OCI-LY7 (cell line): ENCODE measurements around the gene SPCS2. TPM values are rescaled to one million over a fixed set of nuclear protein-coding genes. Genes with fewer than 3 reads are reported as not detected.

ENCODE experiments used
- BruUV-seq: library from RNA; stranded (reverse); fragments of 400-500 nt; replicated peaks from 2 replicates; lab custom pipeline; 2021; lab: Mats Ljungman, UMichigan
- CTCF ChIA-PET: fragments of 300-600 bp; sonication (Branson Sonifier 250); formaldehyde crosslinking; loops from one replicate; lab custom pipeline; 2022; ENCODE audit warnings: antibody characterized with exemption; ENCODE audit not compliant: unreplicated experiment; lab: Charles Lee
- POLR2A ChIA-PET: fragments of 300-600 bp; sonication (Branson Sonifier 250); formaldehyde crosslinking; loops from one replicate; lab custom pipeline; 2022; ENCODE audit warnings: antibody characterized with exemption; lab: Charles Lee
- DNase-seq: peaks from one replicate; pipeline ENCODE4 v3.0.0-alpha.2; 2015; ENCODE audit warnings: low spot score
- H2AFZ ChIP-seq: fragments of 200-600 bp; sonication (generic), shearing (Covaris generic); 2 replicates; pipeline ENCODE4 v1.6.1; 2014; ENCODE audit warnings: mild to moderate bottlenecking, antibody characterized with exemption, low read length, moderate library complexity
- H3K27ac ChIP-seq: fragments of 200-600 bp; sonication (generic); 2 replicates; pipeline ENCODE4 v1.5.1; 2014; ENCODE audit warnings: mixed run types, low read depth, mild to moderate bottlenecking, moderate library complexity, low read length, inconsistent platforms; ENCODE audit not compliant: poor library complexity, severe bottlenecking
- H3K36me3 ChIP-seq: fragments of 200-600 bp; sonication (generic); 2 replicates; pipeline ENCODE4 v1.6.1; 2014; ENCODE audit warnings: mild to moderate bottlenecking, antibody characterized with exemption, low read length, moderate library complexity, mixed read lengths; ENCODE audit not compliant: insufficient read depth
- H3K4me1 ChIP-seq: fragments of 200-600 bp; sonication (generic); 2 replicates; pipeline ENCODE4 v1.5.1; 2014; ENCODE audit warnings: mild to moderate bottlenecking, low read length; ENCODE audit not compliant: insufficient read depth, poor library complexity, severe bottlenecking
- H3K4me2 ChIP-seq: fragments of 200-600 bp; sonication (generic); 2 replicates; pipeline ENCODE4 v1.6.1; 2014; ENCODE audit warnings: mild to moderate bottlenecking, low read length
- H3K4me3 ChIP-seq: fragments of 200-600 bp; sonication (generic); 2 replicates; pipeline ENCODE4 v1.5.1; 2014; ENCODE audit warnings: mild to moderate bottlenecking, low read depth, low read length; ENCODE audit not compliant: poor library complexity, severe bottlenecking
- H3K79me2 ChIP-seq: fragments of 200-600 bp; sonication (generic); 2 replicates; pipeline ENCODE4 v1.6.1; 2016; ENCODE audit warnings: low read depth, mild to moderate bottlenecking, low read length, moderate library complexity, mixed read lengths; ENCODE audit not compliant: insufficient read depth
- H3K9me2 ChIP-seq: fragments of 200-600 bp; sonication (generic); 2 replicates; pipeline ENCODE4 v1.6.1; 2016; ENCODE audit warnings: mild to moderate bottlenecking, low read length, mixed read lengths; ENCODE audit not compliant: insufficient read depth
- H3K9me3 ChIP-seq: fragments of 200-600 bp; sonication (generic); 2 replicates; pipeline ENCODE4 v1.6.1; 2014; ENCODE audit warnings: mild to moderate bottlenecking, mixed run types, low read length, mixed read lengths
- H4K20me1 ChIP-seq: fragments of 200-600 bp; sonication (generic); 2 replicates; pipeline ENCODE4 v1.6.1; 2014; ENCODE audit warnings: mild to moderate bottlenecking, antibody characterized with exemption, low read length, moderate library complexity, mixed read lengths; ENCODE audit not compliant: insufficient read depth
- EZH2phosphoT487 ChIP-seq: fragments of 200-600 bp; sonication (generic); IDR thresholded peaks from 2 replicates; pipeline ENCODE4 v1.6.1; 2018; ENCODE audit warnings: low read depth, borderline replicate concordance, mild to moderate bottlenecking, mixed run types, antibody characterized with exemption, low read length, moderate library complexity, mixed read lengths
- intact Hi-C: fragments of 100-400 bp; cut with micrococcal nuclease; formaldehyde crosslinking; loops from one replicate; pipeline ENCODE4 v1.10.0; 2022; ENCODE audit not compliant: unreplicated experiment
- total RNA-seq, 2 experiments: library from RNA; depleted of rRNA in 1 of 2; stranded (reverse); fragments of >200 nt in 1 of 2; shearing (Covaris generic) in 1 of 2; gene quantifications; 2 replicates each; pipeline ENCODE4 v1.2.3, GENCODE V29; 2014 to 2022
- TF ChIP-seq, protein P1 (sequence below): fragments of 200-600 bp; sonication (generic); conservative IDR thresholded peaks from 2 replicates; pipeline ENCODE4 v1.5.1; 2014; ENCODE audit warnings: mild to moderate bottlenecking, antibody characterized with exemption, low read length, moderate library complexity, mixed read lengths

SPCS2 gene
- total RNA-seq, 2 experiments from 2014 or later, result 39.6 to 212 TPM

DNA sequence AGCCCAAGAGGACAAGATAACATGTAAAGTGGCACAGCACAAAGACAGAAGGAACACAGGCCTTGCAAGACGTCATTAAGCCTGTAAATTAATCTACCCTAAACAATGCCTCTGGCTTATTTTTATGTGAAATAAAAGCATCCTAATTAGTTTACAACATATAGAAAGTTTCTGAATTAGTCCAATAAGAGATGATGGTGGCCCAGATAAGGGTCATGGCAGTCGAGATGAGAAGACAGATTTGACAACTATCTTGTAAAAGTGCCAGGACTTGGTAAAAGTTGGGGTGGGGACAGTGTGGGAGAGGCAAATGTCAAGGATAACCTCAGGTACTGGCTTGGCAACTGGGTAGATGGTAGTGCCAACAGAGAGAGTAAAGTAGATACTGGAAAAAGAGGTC, 13.8 kb upstream of the SPCS2 start:
- DNase-seq, result no peak
- H3K4me3 ChIP-seq, result no peak overlapping the region
- intact Hi-C loops, result no loop called here
- no peak for TF ChIP-seq EZH2phosphoT487
- TF ChIP-seq, protein P1, sequence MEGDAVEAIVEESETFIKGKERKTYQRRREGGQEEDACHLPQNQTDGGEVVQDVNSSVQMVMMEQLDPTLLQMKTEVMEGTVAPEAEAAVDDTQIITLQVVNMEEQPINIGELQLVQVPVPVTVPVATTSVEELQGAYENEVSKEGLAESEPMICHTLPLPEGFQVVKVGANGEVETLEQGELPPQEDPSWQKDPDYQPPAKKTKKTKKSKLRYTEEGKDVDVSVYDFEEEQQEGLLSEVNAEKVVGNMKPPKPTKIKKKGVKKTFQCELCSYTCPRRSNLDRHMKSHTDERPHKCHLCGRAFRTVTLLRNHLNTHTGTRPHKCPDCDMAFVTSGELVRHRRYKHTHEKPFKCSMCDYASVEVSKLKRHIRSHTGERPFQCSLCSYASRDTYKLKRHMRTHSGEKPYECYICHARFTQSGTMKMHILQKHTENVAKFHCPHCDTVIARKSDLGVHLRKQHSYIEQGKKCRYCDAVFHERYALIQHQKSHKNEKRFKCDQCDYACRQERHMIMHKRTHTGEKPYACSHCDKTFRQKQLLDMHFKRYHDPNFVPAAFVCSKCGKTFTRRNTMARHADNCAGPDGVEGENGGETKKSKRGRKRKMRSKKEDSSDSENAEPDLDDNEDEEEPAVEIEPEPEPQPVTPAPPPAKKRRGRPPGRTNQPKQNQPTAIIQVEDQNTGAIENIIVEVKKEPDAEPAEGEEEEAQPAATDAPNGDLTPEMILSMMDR, result no peak
- H3K4me1 ChIP-seq, result no peaks in the 10 kb centered on the region
- no peaks in the 10 kb centered on the region for H3K9me3 ChIP-seq
- no peak overlapping the region for H2AFZ ChIP-seq
- peaks cover 70% of the 10 kb centered on the region for H3K36me3 ChIP-seq
- BruUV-seq, result no TSS peak
- CTCF ChIA-PET, result no interaction called here
- POLR2A ChIA-PET, result interaction anchor here (0.6 kb wide), 1 partner anchor 250 kb away, joined by 3 read pairs; no protein-coding TSS in a partner anchor
- H3K79me2 ChIP-seq, result no peaks in the 10 kb centered on the region
- H4K20me1 ChIP-seq, result no peaks in the 10 kb centered on the region
- no peaks in the 10 kb centered on the region for H3K9me2 ChIP-seq
- no peak overlapping the region for H3K27ac ChIP-seq
- H3K4me2 ChIP-seq, result no peak overlapping the region

DNA sequence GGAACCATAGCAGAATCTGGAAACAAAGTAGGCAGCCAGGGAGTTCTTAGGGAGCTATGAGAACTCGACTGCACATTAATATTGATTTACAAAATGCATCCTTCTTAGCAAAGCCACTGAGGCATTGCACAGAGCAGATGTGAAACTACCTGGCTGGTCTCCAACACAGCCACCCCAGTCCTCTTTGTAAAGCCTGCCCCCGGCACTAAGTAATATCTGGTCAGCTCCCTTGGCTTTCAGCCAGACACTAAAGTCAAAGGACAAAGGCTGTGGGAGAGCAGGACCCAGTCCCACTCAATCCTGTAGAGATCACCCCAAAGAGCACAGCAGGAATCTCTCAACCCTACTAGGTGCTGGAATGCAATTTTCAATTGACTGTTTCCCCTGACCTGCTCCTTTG, 13.0 kb upstream of the SPCS2 start:
- TF ChIP-seq EZH2phosphoT487, result no peak
- TF ChIP-seq, protein P1, result no peak
- Histone ChIP-seq H3K4me2 (no peak overlapping the region), H3K9me3 (no peaks in the 10 kb centered on the region), H3K4me3 (no peak overlapping the region), H2AFZ (no peak overlapping the region), H4K20me1 (no peaks in the 10 kb centered on the region), H3K36me3 (peaks cover 69% of the 10 kb centered on the region), H3K27ac (no peak overlapping the region), H3K9me2 (no peaks in the 10 kb centered on the region), H3K4me1 (no peaks in the 10 kb centered on the region), H3K79me2 (no peaks in the 10 kb centered on the region)
- intact Hi-C loops, result no loop called here
- ChIA-PET POLR2A (interaction anchor here (0.5 to 0.8 kb wide), 3 partner anchors 9 to 251 kb away, joined by 3 to 5 read pairs (median 3); no protein-coding TSS in a partner anchor), CTCF (no interaction called here)
- no peak for DNase-seq
- no TSS peak for BruUV-seq

DNA sequence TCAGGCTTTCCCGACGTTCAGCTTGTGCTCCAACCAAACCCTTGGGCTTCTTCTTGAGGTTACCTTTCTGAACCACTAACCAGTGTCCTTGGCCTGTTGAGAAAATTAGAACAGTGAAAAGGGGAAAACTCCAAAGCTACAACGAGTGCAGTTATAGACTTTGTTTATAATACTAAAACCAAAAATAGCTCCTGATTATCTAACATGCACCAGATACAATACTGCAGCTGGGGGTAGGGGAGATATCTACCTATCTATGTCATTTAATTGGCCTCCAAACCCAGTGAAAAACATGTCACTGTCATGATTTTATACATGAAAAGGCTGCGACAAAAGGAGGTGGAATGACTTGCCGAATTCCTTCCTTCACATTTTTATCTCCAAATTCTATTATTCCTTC, 12.1 kb upstream of the SPCS2 start:
- CTCF ChIA-PET, result no interaction called here
- Histone ChIP-seq H3K4me1 (no peaks in the 10 kb centered on the region), H4K20me1 (no peaks in the 10 kb centered on the region), H2AFZ (no peak overlapping the region), H3K36me3 (peaks cover 69% of the 10 kb centered on the region), H3K79me2 (no peaks in the 10 kb centered on the region), H3K4me3 (no peak overlapping the region), H3K9me2 (no peaks in the 10 kb centered on the region), H3K9me3 (no peaks in the 10 kb centered on the region), H3K27ac (no peak overlapping the region), H3K4me2 (no peak overlapping the region)
- DNase-seq, result no peak
- intact Hi-C loops, result no loop called here
- POLR2A ChIA-PET, result interaction anchor here (1.2 kb wide), 1 partner anchor 14 kb away, joined by 4 read pairs; no protein-coding TSS in a partner anchor
- TF ChIP-seq, protein P1, result no peak
- TF ChIP-seq EZH2phosphoT487, result no peak
- BruUV-seq, result no TSS peak
